GM13976 (cell line): ENCODE data around the gene DNAJC27.

Experiments used
- DNase-seq: peaks from one replicate; pipeline ENCODE4 v3.0.0; 2012; ENCODE audit warnings: low spot score
- CTCF ChIP-seq: IDR thresholded peaks from 2 replicates; pipeline ENCODE4 v1.5.1; 2012; ENCODE audit warnings: borderline replicate concordance, mild to moderate bottlenecking; ENCODE audit not compliant: insufficient read depth; ENCODE audit errors: extremely low read depth, missing control alignments, control extremely low read depth
- in situ Hi-C: fragments of 300-500 bp; cut with MboI; formaldehyde crosslinking; loops from one replicate; pipeline ENCODE4 v1.12.0; 2022; ENCODE audit warnings: low sequenced_read_pairs, mixed read lengths, inconsistent platforms; ENCODE audit not compliant: unreplicated experiment

The DNAJC27 gene

GRCh38 chr2:24919037-24919505 is 52.7 kb downstream of the DNAJC27 start:
- DNase-seq: peak; percentile 79
- in situ Hi-C loops: no loop called here
- no peak for TF ChIP-seq CTCF

GRCh38 chr2:24918326-24919036 is 53.3 kb downstream of the DNAJC27 start:
- no peak for TF ChIP-seq CTCF
- no peak for DNase-seq
- in situ Hi-C loops: no loop called here

GRCh38 chr2:24917731-24918325 is 53.9 kb downstream of the DNAJC27 start:
- no peak for DNase-seq
- in situ Hi-C loops: no loop called here
- TF ChIP-seq CTCF: no peak

- in situ Hi-C loops: no loop called here
- DNase-seq: peak; percentile 70
- TF ChIP-seq CTCF: no peak
Measured at GRCh38 chr2:24917086-24917485, 54.7 kb downstream of the DNAJC27 start.

GRCh38 chr2:24915796-24916195 is 56.0 kb downstream of the DNAJC27 start:
- DNase-seq: no peak
- in situ Hi-C loops: no loop called here
- no peak for TF ChIP-seq CTCF

- TF ChIP-seq CTCF: no peak
- in situ Hi-C loops: no loop called here
- DNase-seq: no peak
Measured at GRCh38 chr2:24915175-24915574, 56.6 kb downstream of the DNAJC27 start.

- DNase-seq: no peak
- no peak for TF ChIP-seq CTCF
- in situ Hi-C loops: no loop called here
Measured at GRCh38 chr2:24914713-24915112, 57.0 kb downstream of the DNAJC27 start.
